Activated naive CD4-positive, alpha-beta T cell treated with anti-CD3 and anti-CD28 coated beads, Interleukin-2, amount 50 U/mL, for 16 hours (primary cell): ENCODE results near the gene MEIS1.

Experiments used
- DNase-seq: peaks from one replicate; pipeline ENCODE4 v3.0.0-alpha.2; 2020

Gene MEIS1

DNA sequence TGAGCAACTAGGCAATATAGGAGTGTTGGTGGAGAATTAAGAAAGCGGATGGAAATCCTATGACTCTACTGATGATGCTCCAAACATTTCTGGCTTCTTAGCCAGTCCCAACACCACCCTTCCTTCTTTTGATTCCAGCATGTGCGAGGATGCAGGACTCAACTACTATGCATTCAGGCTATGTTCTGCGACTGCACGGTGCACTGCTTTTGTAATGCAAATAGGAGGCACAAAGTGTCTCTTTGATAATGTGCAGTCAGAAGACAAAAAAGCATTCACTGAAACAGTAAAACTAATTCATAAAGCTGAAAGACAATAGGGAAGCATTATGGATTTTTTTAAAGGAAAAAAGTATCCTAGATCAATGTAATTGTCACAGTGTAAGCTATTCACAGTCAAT is 106.7 kb downstream of the MEIS1 start:
- DNase-seq, result no peak

DNA sequence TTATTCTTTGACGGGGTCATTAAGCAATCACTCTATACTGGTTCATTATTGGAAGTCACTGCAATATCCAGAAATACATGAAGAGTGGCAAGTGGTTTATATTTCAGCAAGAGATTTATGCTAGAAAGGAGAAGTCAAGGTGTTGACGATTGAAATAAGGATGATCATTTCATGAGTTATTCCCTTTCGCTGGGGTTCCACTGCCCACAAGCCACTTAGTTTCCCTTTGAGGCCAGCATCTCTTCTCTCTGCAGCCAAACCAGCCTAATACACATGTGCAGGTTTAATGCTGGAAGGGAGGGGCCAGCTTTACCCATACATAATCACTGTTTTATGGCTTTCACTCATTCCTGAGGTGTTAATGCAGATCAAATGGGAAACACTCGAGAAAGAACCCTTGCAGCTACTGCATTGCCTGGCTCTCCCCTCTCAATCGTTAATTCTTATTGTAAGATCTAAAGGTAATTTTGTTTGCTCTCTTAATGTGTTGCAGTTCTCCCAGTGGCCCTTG is 108.4 kb downstream of the MEIS1 start:
- DNase-seq, result no peak

DNA sequence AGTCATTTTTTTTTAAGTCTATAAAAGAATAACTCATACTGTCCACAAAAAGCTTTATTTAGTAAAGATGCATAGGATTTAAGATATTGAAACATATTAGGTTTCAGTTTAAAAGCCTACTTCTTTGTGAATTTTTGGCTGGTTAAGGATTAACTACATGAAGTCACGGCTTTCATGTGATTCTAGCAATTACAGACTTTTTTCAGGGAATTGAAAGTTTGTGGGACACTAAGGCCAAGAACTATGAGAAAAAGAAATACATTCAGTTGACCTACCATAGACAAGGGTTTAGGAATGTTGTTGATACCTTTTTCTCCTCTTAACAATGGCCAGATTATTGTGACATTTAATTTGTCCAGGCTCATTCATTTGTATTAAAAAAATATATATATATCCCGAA is 109.3 kb downstream of the MEIS1 start:
- no peak for DNase-seq

DNA sequence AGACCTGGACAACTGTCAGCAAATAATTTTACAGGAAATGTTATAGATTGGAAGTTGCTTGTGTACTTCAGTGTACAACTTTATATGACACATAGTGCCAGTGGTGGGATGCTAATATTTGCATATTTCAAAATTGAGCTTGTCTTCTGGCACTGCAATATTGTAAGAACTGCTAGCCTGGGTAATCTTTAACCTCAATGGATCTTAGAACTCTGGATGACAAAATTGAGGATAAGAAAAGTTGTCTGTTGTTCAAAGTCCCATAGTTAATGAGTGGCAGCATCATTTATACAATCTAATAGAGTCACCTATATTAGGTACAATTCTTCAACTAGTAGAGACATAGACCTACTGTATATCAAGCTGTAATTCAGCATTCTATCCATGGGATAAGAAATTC is 110.3 kb downstream of the MEIS1 start:
- DNase-seq, result no peak

DNA sequence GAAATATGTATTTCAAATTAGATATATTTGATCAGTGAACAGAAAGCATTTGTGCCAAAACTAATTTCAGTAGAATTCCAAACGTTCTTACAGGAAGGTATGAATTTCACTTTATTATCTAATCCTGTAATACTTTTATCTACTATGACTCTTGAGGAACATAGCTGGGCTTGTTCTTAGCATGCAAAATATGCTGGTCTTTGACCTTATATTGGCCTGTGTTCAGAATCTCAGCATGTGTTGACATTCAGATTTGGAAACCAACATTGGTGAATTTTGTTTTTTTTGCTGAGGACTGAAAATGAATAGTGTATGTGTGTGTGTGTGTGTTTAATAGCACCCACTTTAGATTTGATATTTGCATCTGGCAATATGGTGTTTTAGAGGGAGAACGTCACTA is 112.2 kb downstream of the MEIS1 start:
- DNase-seq, result no peak

DNA sequence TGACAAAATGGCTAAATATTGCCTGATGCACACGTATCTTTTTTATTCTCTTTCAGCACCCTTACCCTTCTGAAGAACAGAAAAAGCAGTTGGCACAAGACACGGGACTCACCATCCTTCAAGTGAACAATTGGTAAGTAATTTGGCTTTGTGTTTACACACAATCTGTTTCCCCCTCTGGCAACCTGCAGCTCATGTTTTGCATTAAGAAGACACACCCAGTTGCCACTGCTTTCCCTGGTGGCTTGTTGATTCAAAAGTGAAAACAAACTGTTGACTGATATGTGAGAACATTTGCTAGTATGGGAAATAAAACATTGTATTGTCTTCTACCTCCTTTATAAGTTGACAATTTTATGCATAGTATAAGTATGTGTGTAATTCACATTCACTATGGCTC is 113.0 kb downstream of the MEIS1 start:
- DNase-seq, result no peak

DNA sequence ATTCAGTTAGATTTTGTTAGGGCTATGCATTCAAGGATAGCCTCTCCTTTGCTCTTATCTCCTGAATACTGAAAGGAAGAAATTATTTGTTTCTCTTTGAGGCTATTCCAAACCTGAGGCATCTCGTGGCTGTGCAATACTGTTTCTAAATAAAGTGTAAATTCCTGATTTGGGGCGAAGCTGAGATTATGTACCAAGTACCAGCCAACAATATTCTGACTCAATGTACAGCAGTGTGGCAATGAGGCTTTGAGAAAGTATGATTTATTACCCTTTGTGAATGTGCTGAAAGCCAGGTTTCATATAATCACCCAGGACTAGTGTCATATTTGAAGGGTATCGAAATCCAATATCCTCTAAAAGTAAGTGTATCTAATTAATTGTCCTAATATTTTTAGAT is 113.5 kb downstream of the MEIS1 start:
- DNase-seq, result no peak

DNA sequence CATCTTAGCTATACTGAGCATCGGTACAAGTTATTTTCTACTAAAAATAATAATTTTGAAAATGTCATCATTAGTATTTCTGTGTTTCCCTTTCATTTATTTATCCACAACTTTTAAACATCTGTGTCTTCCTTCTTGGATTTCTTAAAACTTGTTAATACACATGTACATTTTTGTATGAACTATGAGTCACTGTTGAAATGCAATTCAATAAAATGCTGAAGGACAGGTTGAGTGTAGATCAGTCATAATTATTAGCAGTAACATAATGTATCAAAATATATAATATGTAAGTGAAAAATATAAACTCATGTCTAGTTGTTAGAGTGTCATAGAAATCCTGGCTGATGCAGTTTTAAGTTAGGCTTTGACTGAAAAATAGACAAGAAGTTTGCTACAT is 115.9 kb downstream of the MEIS1 start:
- no peak for DNase-seq

DNA sequence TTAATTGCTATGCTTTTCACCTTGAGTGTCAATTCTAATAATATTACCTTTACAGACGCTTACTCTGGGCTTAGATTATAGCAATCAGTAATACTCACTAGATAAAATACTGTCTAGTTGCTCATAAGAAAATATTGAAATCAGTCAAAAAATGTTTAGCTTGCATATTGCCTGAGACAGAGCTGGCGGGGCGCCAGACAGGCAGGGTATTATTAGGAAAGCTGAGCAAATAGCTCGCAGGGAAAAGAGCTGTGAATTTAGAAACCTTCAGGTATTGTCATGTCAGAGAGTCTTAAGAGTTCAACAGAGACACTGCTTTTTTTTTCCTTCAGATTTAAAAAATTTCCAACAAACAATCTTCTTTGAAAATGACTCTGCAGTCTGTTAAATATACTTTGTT is 118.4 kb downstream of the MEIS1 start:
- no peak for DNase-seq

DNA sequence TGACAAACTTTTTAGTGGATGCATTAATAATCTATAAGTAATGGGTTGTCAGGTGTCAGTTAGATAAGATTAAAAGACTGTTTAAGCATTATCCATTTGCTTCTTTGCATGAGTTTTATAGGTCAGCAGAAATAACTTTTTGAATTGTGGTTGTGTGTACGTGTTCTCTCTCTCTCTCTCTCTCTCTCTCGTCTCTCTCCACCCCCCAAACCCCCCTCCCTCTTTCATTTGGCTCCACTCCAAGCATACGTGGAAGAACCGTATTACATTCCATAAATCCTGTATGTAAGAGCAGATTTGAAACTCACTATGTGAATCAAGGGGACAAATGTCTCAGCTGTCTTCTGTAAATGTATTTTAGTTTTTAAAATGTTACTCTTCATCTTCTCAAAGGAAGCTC is 120.2 kb downstream of the MEIS1 start:
- no peak for DNase-seq

DNA sequence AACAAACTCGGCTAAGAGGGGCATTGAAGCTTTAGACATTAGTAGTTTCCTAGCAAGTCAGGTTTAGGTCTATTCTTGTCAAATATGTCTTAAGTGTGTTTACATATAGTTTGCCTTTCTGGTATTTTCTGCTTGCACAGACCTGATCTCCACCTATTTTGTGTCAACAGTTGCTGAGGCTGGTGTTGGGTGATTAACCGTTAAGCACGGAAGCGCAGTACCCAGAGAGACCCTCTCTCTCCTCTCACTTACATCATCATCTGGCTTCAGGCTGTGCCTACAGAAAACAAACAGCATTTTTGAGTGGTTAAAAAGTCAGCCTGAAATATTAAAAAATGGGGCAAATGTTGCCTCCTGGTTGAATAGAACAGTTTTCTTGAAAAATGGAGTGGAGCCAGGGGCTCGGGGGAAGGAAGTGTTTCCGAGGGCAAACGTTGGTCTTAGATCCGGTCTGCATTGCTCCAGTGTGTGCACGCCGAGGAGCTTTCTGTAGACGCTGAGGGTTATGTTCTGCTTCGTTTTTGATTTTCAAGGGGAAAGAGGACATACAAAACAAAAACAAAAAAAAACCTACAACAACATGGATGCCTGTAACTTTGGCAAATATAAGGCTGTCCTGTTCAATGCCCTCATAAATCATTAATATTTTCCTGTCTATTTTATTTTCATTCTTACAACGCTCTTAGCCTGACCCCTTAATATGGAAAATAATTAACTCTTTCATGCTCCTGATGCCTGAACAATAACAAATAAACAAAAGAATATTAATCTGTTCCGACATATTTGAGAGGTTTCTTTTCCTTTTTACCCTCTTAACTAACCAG is 120.8 kb downstream of the MEIS1 start:
- DNase-seq, result no peak

DNA sequence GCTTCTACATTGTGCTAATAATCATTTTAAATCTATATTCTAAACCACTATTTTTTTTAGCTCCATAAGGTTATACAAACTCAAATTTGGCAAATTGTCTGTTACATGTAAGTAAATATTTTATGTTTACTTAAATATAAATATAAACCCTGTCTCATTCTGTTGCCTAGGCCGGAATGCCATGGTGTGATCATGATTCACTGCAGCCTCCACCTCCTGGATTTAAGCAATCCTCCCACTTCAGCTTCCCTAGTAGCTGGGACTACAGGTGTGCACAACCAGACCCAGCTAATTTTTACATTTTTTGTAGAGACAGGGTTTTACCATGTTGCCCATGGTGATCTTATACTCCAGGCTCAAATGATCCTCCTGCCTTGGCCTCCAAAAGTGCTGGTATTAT is 124.7 kb downstream of the MEIS1 start:
- DNase-seq, result no peak

DNA sequence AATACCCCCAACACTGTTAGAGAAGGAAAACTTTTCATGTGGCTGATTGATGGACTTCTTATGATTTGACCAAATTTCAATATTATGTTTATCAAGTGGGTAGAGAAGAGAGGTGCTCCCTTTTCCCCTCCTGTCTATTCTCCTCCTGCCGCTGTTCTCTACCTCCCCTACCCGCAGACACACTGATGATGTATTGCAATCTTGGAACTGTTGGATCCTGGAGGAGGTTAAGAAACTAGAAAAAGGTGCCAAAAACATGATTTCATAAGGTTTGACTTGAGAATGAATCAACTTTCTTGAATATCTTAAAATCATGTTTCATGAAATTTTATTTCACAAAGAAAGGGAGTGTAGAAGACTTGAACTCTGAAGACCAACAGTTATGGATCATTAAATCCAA is 125.8 kb downstream of the MEIS1 start:
- no peak for DNase-seq

DNA sequence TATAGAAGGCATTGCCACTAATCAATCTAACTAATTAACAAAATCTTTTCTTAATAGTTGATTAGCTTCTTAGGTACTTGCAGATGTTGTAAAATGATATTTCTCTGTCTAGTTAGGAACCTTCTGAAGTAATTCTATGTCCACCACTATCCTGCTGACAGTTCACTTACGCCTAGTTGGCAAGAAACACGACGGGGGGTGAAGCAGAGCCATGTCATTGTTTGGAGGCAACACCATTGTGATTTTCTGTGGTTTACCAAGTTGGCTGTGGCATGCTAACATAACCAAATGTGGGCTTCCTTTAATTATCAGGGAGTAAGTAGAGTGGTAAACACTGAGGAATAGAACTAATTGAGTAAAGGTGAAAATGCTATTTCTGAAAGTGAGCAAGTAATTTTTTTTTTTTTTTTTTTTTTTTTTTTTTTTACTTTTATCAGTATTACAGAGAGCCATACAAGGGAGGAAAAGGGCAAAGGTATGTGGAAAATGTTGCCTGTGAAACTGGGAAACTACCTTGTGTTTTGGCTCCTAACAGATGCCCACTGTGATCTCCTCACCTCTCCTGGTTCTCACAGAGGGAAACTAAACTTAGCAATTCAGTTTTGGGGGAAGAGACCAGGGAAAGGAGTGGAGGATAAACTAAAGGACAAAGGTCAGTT is 126.8 kb downstream of the MEIS1 start:
- DNase-seq, result no peak

DNA sequence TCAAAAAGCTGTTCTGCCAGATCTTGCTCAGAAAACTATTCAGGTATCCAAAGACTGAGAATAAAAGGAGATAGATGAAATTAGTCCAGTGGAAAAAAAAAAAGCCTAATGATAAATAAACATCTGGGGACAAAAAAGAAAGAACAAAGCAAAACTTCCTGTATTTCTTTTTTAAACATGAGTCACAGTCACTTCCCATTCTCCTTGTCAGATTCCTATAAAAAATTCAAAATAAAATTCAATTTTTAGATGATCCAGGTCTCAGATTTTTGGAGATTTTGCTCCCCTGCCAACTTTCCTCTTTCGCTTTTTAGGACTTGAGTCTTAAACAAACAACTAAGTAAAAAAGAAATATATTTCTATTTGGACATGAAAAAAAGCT is 127.4 kb downstream of the MEIS1 start:
- DNase-seq, result no peak

DNA sequence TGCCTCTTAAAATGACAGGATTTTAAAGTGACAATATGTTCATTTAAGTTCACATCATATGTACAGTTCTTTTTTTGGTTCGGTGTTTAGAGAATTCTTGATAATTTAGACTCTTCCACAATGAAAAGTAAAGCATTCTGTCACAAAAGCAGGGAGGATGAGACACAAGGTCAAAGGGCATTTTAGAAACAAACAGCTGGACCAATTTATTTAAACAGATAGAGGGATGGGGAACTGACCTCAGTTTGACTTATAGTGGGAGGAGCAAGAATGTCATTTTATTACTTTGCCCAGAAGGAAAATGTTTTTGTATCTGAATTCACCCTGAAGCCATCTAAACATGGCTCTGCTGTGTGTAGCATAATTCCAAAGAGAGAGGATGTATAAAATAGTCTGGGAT is 128.5 kb downstream of the MEIS1 start:
- DNase-seq, result no peak

DNA sequence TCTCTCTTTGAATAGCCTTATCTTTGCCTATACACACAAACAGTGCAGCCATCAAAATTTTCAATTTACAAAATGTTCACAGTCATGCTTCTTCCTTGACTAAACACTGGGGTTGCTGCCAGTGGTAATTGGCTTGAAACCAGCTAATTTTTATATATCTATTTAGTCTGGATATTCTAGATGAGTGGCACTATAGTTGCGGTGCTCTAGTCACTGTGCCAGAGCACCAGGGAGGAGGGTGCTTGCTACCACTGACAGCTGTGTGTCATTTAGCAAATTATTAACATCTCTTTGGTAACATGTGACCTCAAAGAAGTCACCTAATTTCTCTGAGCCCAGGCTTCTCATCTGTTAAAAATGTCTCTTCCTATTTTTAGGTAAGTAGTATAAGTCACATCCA is 130.4 kb downstream of the MEIS1 start:
- DNase-seq, result no peak

DNA sequence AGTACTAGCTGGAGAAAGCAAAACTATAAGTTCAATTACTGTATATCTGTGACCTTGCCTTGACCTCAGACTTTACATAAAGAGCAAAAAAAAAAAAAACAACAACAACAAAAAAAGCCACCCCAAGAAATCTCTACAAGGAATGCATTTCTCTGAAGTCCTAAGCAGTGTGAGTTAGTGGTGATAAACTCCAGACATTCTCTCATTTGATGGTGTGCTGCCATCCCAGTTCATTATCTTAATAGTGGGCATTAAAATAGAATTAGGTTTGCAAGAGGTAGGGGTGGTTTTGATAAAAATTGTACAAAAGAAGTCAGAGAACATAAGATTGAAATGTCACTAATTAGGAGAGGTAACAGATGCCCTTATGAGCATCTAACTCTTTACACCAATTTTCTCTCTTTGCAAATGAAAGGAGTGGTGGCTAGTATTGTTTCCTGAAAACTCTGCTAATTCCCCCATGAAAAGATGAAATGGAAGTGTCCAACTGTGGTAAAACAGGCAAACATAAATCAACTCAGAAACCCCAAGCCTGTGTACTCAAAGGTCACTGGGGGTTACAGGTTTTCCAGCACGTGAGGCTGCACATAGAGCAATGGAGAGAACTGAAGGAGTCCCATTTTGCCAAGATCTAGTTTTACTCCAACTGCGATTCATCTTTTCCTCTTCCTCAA is 131.9 kb downstream of the MEIS1 start:
- no peak for DNase-seq

DNA sequence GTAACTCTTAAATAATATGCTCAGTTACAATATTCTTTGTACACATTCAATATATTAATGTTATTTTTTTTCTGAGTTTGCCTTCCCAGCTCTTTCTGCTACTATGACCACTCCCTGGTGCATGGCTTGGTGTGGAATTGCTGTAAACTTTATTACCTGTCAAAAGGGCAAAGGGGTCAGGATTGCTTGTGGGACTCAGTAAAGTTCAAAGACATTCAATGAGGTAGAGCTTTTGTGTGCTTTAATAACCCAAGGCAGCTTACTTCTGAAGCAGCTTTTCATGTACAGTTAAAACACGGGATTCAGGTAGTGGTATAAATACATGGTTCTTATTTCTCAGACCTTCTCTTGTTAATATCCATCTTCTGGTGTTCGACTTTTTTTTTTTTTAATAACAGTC is 132.8 kb downstream of the MEIS1 start:
- DNase-seq, result no peak

DNA sequence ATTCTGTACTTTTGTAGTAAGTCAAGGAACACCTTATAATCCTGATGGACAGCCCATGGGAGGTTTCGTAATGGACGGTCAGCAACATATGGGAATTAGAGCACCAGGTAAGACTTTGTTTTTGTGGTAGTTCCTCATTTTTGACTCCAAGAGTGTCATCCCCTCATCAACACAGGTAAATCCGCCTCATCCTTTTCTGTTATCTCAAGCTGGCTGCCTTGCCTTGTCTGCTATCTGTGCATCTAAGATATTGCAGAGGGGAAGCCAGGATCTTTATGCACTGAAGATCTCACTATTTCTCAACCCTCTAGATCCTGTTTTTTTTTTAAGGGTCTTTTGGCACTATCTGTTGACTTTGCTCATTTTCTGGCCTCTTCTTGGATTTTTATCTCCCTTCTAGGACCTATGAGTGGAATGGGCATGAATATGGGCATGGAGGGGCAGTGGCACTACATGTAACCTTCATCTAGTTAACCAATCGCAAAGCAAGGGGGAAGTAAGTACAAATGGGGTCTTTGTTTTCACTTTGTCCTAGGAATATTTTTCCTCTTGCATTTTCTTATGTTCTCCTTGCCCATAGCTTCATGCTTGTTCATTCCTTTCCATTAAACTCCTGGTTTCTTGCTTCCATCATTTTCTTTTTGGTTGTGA is 133.8 kb downstream of the MEIS1 start:
- no peak for DNase-seq

DNA sequence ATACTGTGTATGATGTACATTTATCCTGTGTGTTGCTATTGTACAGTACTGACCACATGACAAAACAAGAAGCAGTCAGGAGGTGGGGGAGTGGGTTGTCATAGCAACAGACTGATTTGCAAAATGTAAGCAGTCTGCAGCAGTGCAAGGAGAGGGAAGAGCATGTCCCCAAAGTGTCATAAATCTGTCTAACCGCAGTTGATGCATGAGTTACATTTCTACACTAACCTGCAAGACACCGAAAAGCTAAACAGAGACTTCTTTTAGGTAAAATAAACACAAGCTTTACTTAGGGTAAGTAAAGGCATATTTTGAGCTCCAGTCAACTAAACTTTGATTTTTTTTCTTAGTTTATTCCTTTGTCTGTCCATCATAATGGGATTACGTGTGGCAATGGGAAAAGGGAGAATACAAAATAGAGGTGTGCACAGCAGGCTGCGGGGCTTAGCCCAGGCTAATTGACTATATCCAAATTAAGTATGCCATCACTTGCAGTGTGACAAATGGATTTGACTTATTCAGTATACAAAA is 134.5 kb downstream of the MEIS1 start:
- no peak for DNase-seq

DNA sequence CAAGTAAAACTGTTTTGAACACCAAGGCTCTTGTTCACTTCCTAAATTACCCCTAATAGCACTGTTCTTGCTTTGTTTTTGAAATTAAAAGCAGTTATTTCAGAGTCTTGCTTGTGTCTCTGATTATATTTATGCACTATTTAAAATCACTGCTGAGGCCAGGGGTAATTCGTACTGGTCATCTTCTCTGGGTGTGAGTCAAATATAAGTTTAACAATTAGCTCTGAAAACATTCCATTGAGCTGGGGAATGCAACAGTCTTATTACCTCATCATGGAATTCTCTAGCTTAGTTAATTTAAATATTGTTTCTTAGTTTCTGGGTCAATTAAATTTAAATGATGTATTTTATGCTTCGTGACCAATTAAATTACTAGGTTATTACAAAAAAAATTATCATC is 135.0 kb downstream of the MEIS1 start:
- DNase-seq, result no peak

DNA sequence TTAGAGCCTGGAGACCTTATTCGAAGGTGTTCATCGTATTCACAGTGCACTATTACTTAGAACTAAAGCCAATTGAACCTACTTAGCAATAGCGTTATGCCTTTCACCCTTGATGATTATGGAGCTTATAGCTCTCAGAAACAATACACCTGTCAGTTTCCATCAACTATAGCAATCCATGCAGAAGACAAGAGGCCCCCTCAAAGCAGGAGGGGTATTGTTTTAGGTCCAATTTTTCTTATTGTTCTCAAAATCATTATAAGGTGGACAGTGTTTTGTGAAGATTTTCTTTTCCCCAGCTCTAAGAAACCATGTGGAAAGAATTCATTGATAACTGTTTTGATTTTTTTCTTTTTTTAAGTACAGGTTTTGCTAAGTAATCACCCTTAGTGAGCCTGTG is 135.5 kb downstream of the MEIS1 start:
- DNase-seq, result no peak
